HepG2 (cell line): ENCODE data around the gene LGALS14. TPM values are rescaled to one million over a fixed set of nuclear protein-coding genes. Genes with fewer than 3 reads are reported as not detected.

Source experiments
- ATAC-seq: fragments of 200-7000 bp; cut with Tn5 transposase; 3 replicates; pipeline ENCODE4 v1.9.1; 2020; ENCODE audit warnings: mild to moderate bottlenecking, moderate library complexity
- BruUV-seq: library from RNA; stranded (reverse); fragments of 400-500 nt; replicated peaks from 2 replicates; lab custom pipeline; 2021; lab: Mats Ljungman, UMichigan
- CTCF ChIA-PET: fragments of 300-600 bp; formaldehyde crosslinking; extraction: SDS; loops from one replicate; lab custom pipeline; 2021; ENCODE audit warnings: low total read pairs, inconsistent platforms, low intra/inter-chr PET ratio; lab: Yijun Ruan, JAX
- POLR2A ChIA-PET: fragments of 350-600 bp; sonication (Branson Sonifier 250); formaldehyde crosslinking; loops from one replicate; lab custom pipeline; 2020; ENCODE audit warnings: antibody characterized with exemption, inconsistent platforms; lab: Yijun Ruan, JAX
- DNase-seq: peaks from one replicate; pipeline ENCODE4 v3.0.0-alpha.2; 2015; ENCODE audit warnings: low spot score
- FAIRE-seq: peaks from 3 replicates; lab custom pipeline; 2011; peaks lifted over from hg19 to GRCh38; lab: Jason Lieb, UNC
- H2AFZ ChIP-seq: one replicate; pipeline ENCODE4 v1.6.1; 2011; ENCODE audit warnings: low read length, inconsistent platforms
- H3K27ac ChIP-seq: fragments of 300-600 bp; 3 replicates; pipeline ENCODE4 v1.8.0; 2011; ENCODE audit warnings: mixed run types, mild to moderate bottlenecking, mixed read lengths, low read length, inconsistent platforms; ENCODE audit not compliant: insufficient read depth; ENCODE audit errors: extremely low read length
- H3K27me3 ChIP-seq, 2 experiments: fragments of 200-600 bp in 1 of 2; 2 replicates in 1 of 2; 3 replicates in 1 of 2; pipeline versions ENCODE4 v1.6.0 to v1.8.0; 2011; ENCODE audit warnings: low read length in 2 of 2, mild to moderate bottlenecking in 2 of 2, moderate library complexity in 2 of 2, inconsistent platforms in 1 of 2; ENCODE audit not compliant: insufficient read depth in 2 of 2, control insufficient read depth in 1 of 2
- H3K36me3 ChIP-seq, 2 experiments: fragments of 200-600 bp in 1 of 2; replicated peaks in 1 of 2; 2 replicates in 1 of 2; 3 replicates in 1 of 2; pipeline versions ENCODE4 v1.5.1 to v1.8.0; 2011; ENCODE audit warnings: low read length in 2 of 2, inconsistent platforms in 1 of 2; ENCODE audit not compliant: insufficient read depth in 2 of 2, control insufficient read depth in 1 of 2
- H3K4me1 ChIP-seq: 2 replicates; pipeline ENCODE4 v1.5.1; 2012; ENCODE audit warnings: low read length, inconsistent platforms; ENCODE audit not compliant: insufficient read depth
- H3K4me2 ChIP-seq: 2 replicates; pipeline ENCODE4 v1.6.0; 2011; ENCODE audit warnings: low read depth, low read length, inconsistent platforms
- H3K4me3 ChIP-seq, 3 experiments: fragments of 200-600 bp in 1 of 3; sonication (generic), shearing (Covaris generic) in 1 of 3; replicated peaks in 1 of 3; 2 replicates each; pipeline ENCODE4 v1.5.1; 2011 to 2016; ENCODE audit warnings: low read length in 3 of 3, inconsistent platforms in 2 of 3, low read depth in 2 of 3, mild to moderate bottlenecking in 2 of 3, control low read depth in 1 of 3, mixed read lengths in 1 of 3; ENCODE audit not compliant: insufficient read depth in 1 of 3
- H3K79me2 ChIP-seq: one replicate; pipeline ENCODE4 v1.6.1; 2011; ENCODE audit warnings: low read length, inconsistent platforms; ENCODE audit not compliant: insufficient read depth
- H3K9ac ChIP-seq: 2 replicates; pipeline ENCODE4 v1.6.0; 2011; ENCODE audit warnings: mild to moderate bottlenecking, low read depth, low read length, inconsistent platforms; ENCODE audit not compliant: insufficient read depth
- H3K9me3 ChIP-seq: 2 replicates; pipeline ENCODE4 v1.5.1; 2012; ENCODE audit warnings: mild to moderate bottlenecking, low read length
- H4K20me1 ChIP-seq: 2 replicates; pipeline ENCODE4 v1.6.0; 2011; ENCODE audit warnings: inconsistent platforms, mild to moderate bottlenecking, low read length, moderate library complexity; ENCODE audit not compliant: insufficient read depth
- SALL2 ChIP-seq: sonication (generic); formaldehyde crosslinking; IDR thresholded peaks from 2 replicates; pipeline ENCODE4 v1.8.1; 2023; ENCODE audit warnings: mild to moderate bottlenecking, missing genetic modification reagents, inconsistent platforms
- SMARCE1 ChIP-seq: fragments of 450-650 bp; IDR thresholded peaks from 2 replicates; pipeline ENCODE4 v1.6.1; 2017; ENCODE audit warnings: borderline replicate concordance
- SYNCRIP ChIP-seq: fragments of 200-400 bp; formaldehyde crosslinking; IDR thresholded peaks from 2 replicates; pipeline ENCODE4 v1.6.1; 2018; ENCODE audit warnings: mild to moderate bottlenecking, low read depth, low read length; ENCODE audit not compliant: insufficient read depth
- U2AF1 ChIP-seq: fragments of 200-400 bp; formaldehyde crosslinking; optimal IDR thresholded peaks from 2 replicates; pipeline ENCODE3; 2017; ENCODE audit warnings: mild to moderate bottlenecking, low read depth, low read length
- WGBS: methylation state at CpG from one replicate; pipeline ENCODE4 v1.1.6; 2017; ENCODE audit warnings: low lambda C conversion rate; 5-methylcytosine and 5-hydroxymethylcytosine counted together
- in situ Hi-C: cut with HindIII; loops from 2 replicates; pipeline ENCODE4 v1.10.0; 2017; ENCODE audit warnings: low pct_unique_long_range_greater_than_20kb; ENCODE audit not compliant: extremely low pct_ligation_motif_present
- intact Hi-C: fragments of 100-400 bp; cut with micrococcal nuclease; formaldehyde crosslinking; loops from one replicate; pipeline ENCODE4 v1.10.0; 2022; ENCODE audit not compliant: unreplicated experiment
- polyA plus RNA-seq, 8 experiments: library from polyadenylated mRNA; depleted of rRNA in 3 of 8; stranded (reverse) in 7 of 8; unstranded in 1 of 8; fragments of >200 nt; fragmentation: Illumina TruSeq in 4 of 8; extraction: Trizol in 4 of 8; gene quantifications; 2 replicates each; pipeline versions ENCODE4 v1.2.1 to v1.2.3, GENCODE V29; 2011 to 2016; ENCODE audit warnings: low read depth in 4 of 8, missing spikeins in 1 of 8, mixed read lengths in 1 of 8; ENCODE audit not compliant: insufficient read depth in 1 of 8
- total RNA-seq, 5 experiments: library from RNA; depleted of rRNA; stranded (reverse); fragments of >200 nt; fragmentation: Illumina TruSeq; extraction: Trizol; gene quantifications; 2 replicates each; pipeline ENCODE4 v1.2.3, GENCODE V29; 2016; ENCODE audit warnings: low read depth in 1 of 5

Gene LGALS14
- total and polyA plus RNA-seq, 2 of the 13 experiments (the other 11 are each of a cell fraction or from before 2014, with no cell fraction given) = not detected

- in situ Hi-C loops = no loop called here
- CTCF ChIA-PET = no interaction called here
- no peak overlapping the region for H3K4me3 ChIP-seq
- no peak for TF ChIP-seq SMARCE1
- TF ChIP-seq SALL2 (CRISPR knock-in tag) = no peak
- TF ChIP-seq, all 625 proteins: peak for 0
- WGBS = 4% methylated on average over 3 of the region's 3 CpGs
- no peaks in the 10 kb centered on the region for H3K79me2 ChIP-seq
- no peaks in the 10 kb centered on the region for H3K36me3 ChIP-seq
- no peak for ATAC-seq
- intact Hi-C loops = no loop called here
- H3K4me2 ChIP-seq = no peak overlapping the region
- no peaks in the 10 kb centered on the region for H3K4me1 ChIP-seq
- no peak overlapping the region for H2AFZ ChIP-seq
- H3K27ac ChIP-seq = no peak overlapping the region
- no peaks in the 10 kb centered on the region for H3K9me3 ChIP-seq
- BruUV-seq = no TSS peak
- POLR2A ChIA-PET = no interaction called here
- DNase-seq = no peak
- no peaks in the 10 kb centered on the region; a peak in 1 of 5 replicates for H3K27me3 ChIP-seq
- H3K9ac ChIP-seq = no peak overlapping the region
- no peaks in the 10 kb centered on the region for H4K20me1 ChIP-seq
- no peak for FAIRE-seq
Measured at GRCh38 chr19:39745643-39746042, 41.4 kb downstream of the LGALS14 start.

GRCh38 chr19:39746836-39747529 is 42.7 kb downstream of the LGALS14 start:
- POLR2A ChIA-PET = no interaction called here
- no peaks in the 10 kb centered on the region for H4K20me1 ChIP-seq
- WGBS = 9% methylated on average over 2 of the region's 4 CpGs
- H3K27ac ChIP-seq = no peak overlapping the region
- intact Hi-C loops (no loop called here), in situ Hi-C loops (no loop called here)
- H3K36me3 ChIP-seq = no peaks in the 10 kb centered on the region
- H3K4me1 ChIP-seq = no peaks in the 10 kb centered on the region
- no peaks in the 10 kb centered on the region for H3K79me2 ChIP-seq
- BruUV-seq = no TSS peak
- FAIRE-seq (no peak), ATAC-seq (peak; percentile 52), DNase-seq (no peak)
- no peaks in the 10 kb centered on the region for H3K9me3 ChIP-seq
- TF ChIP-seq U2AF1 = no peak
- no peak for TF ChIP-seq SYNCRIP
- peaks cover 0 to 5% of the 10 kb centered on the region in 2 experiments; a peak in 1 of 5 replicates for H3K27me3 ChIP-seq
- H2AFZ ChIP-seq = no peak overlapping the region
- H3K4me2 ChIP-seq = no peak overlapping the region
- CTCF ChIA-PET = no interaction called here
- H3K9ac ChIP-seq = no peak overlapping the region
- no peak overlapping the region for H3K4me3 ChIP-seq
